ENCODE data around the gene CCR5AS. TPM values are rescaled to one million over a fixed set of nuclear protein-coding genes. Genes with fewer than 3 reads are reported as not detected.

The CCR5AS gene

DNA sequence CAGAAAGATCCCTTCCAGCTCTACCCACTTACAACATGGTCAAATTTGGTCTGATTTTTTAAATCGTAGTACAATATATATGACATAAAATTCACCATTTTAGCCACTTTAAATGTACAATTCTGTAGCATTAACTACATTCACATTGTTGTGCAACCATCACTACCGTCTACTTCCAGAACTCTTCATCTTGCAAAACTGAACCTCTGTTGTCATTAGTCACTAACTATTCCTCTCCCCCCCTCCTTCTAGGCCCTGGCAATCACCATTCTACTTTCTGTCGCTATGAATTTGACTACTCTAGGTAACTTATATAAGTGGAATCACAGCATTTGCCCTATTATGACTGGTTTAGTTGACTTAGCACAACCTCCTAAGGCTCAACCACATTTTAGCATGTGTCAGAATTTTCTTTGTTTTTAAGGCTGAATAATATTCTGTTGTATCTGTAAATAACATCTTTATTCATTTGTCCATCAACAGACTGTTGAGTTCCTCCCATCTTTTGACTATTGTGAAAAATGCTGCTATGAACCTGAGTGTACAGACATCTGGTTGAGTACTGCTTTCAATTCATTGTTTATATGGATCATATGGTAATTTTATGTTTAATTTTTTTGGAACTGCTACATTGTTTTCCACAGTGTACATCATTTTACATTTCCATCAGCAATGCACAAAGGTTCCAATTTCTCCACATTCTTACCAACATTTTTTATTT is 88.5 kb downstream of the CCR5AS start:
- H3K4me3 Mint-ChIP-seq: no peak overlapping the region
- TF ChIP-seq, protein P1, sequence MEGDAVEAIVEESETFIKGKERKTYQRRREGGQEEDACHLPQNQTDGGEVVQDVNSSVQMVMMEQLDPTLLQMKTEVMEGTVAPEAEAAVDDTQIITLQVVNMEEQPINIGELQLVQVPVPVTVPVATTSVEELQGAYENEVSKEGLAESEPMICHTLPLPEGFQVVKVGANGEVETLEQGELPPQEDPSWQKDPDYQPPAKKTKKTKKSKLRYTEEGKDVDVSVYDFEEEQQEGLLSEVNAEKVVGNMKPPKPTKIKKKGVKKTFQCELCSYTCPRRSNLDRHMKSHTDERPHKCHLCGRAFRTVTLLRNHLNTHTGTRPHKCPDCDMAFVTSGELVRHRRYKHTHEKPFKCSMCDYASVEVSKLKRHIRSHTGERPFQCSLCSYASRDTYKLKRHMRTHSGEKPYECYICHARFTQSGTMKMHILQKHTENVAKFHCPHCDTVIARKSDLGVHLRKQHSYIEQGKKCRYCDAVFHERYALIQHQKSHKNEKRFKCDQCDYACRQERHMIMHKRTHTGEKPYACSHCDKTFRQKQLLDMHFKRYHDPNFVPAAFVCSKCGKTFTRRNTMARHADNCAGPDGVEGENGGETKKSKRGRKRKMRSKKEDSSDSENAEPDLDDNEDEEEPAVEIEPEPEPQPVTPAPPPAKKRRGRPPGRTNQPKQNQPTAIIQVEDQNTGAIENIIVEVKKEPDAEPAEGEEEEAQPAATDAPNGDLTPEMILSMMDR (IDR thresholded peaks at IDR 0.05): no peak
- peaks cover 25% of the 10 kb centered on the region for H3K27me3 Mint-ChIP-seq (ENCODE audit: insufficient read depth)
- no peak overlapping the region for H3K27ac Mint-ChIP-seq
- H3K36me3 Mint-ChIP-seq (ENCODE audit: low read depth): no peaks in the 10 kb centered on the region
- DNase-seq: no peak
- peaks cover 5% of the 10 kb centered on the region; the same call in 1 of the 2 replicates for H3K9me3 Mint-ChIP-seq
- no peaks in the 10 kb centered on the region for H3K4me1 Mint-ChIP-seq (ENCODE audit: low read depth)

DNA sequence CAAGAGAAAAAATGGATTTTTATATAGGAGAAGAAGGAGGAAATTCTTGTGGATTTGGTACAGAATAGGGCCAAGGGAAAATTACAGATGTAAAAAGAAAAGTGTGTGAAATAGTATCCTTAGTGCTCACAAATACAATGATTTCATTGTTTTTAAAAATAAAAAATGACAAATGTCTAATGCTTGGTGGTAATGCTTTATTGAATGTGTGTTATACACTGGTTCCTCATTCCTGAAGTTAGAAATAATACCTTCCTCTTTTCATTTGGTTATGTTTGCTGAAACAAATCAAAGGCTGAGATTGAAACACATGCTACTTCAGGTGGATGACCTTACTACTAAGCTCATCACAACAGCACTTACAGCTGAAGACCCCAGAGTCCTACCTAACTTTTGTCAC is 90.7 kb downstream of the CCR5AS start:
- H3K4me1 Mint-ChIP-seq (ENCODE audit: low read depth): no peaks in the 10 kb centered on the region
- peaks cover 20% of the 10 kb centered on the region for H3K27me3 Mint-ChIP-seq (ENCODE audit: insufficient read depth)
- TF ChIP-seq, protein P1 (IDR thresholded peaks at IDR 0.05): no peak
- H3K27ac Mint-ChIP-seq: no peak overlapping the region
- peaks cover 5% of the 10 kb centered on the region; the same call in 1 of the 2 replicates for H3K9me3 Mint-ChIP-seq
- no peak for DNase-seq
- H3K36me3 Mint-ChIP-seq (ENCODE audit: low read depth): no peaks in the 10 kb centered on the region
- no peak overlapping the region for H3K4me3 Mint-ChIP-seq

DNA sequence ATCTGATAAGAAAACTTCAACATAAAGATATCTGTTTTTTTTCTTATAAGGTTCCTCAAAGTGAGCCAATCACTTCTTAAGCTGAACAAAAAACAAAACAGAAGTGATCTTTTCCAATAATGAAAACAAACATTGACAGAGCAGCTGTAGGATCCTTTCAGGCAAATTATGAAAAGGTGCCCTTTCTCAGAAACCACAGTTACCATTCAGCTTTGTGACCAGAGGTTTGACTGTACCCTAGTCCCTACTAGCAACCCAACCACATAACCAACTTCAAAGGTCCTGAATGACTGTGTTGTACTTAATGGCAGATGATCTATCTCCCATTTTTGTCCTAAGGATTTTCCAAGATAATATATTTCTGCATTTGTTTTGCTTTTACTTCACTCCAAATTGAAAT is 92.3 kb downstream of the CCR5AS start:
- H3K27ac Mint-ChIP-seq: no peak overlapping the region
- H3K4me1 Mint-ChIP-seq (ENCODE audit: low read depth): no peaks in the 10 kb centered on the region
- TF ChIP-seq, protein P1 (IDR thresholded peaks at IDR 0.05): no peak
- no peaks in the 10 kb centered on the region for H3K36me3 Mint-ChIP-seq (ENCODE audit: low read depth)
- H3K9me3 Mint-ChIP-seq: peaks cover 5% of the 10 kb centered on the region; the same call in 1 of the 2 replicates
- H3K4me3 Mint-ChIP-seq: no peak overlapping the region
- peaks cover 22% of the 10 kb centered on the region for H3K27me3 Mint-ChIP-seq (ENCODE audit: insufficient read depth)
- DNase-seq: no peak

Other genes starting within 250 kb of the CCR5AS start
- not detected for gene CCR1, start 198.8 kb downstream of the CCR5AS start, total RNA-seq (2021; fragmentation: NEBNext Ultra II Directional; extraction: Animal tissue kit (Norgen Biotek cat#: 25700))
- gene CCR3, start 164.6 kb downstream of the CCR5AS start, total RNA-seq (2021; fragmentation: NEBNext Ultra II Directional; extraction: Animal tissue kit (Norgen Biotek cat#: 25700)): not detected
- not detected for gene CCR2, start 53.0 kb downstream of the CCR5AS start, total RNA-seq (2021; fragmentation: NEBNext Ultra II Directional; extraction: Animal tissue kit (Norgen Biotek cat#: 25700))
- gene CCR5, start 36.1 kb downstream of the CCR5AS start, total RNA-seq (2021; fragmentation: NEBNext Ultra II Directional; extraction: Animal tissue kit (Norgen Biotek cat#: 25700)): not detected
- under 1 TPM in 2 of 6 experiments, not detected in 4; 0.12 to 0.21 TPM for gene CCRL2, start 193 bp upstream of the CCR5AS start, total RNA-seq (2021; fragmentation: NEBNext Ultra II Directional; extraction: Animal tissue kit (Norgen Biotek cat#: 25700))
- under 1 TPM in 1 of 6 experiments, not detected in 5; 0.40 TPM for gene LTF, start 57.8 kb upstream of the CCR5AS start, total RNA-seq (2021; fragmentation: NEBNext Ultra II Directional; extraction: Animal tissue kit (Norgen Biotek cat#: 25700))
- not detected for gene RTP3, start 90.9 kb upstream of the CCR5AS start, total RNA-seq (2021; fragmentation: NEBNext Ultra II Directional; extraction: Animal tissue kit (Norgen Biotek cat#: 25700))
- under 1 TPM; 0.19 to 0.56 (median 0.37) TPM for gene LRRC2, start 159.2 kb upstream of the CCR5AS start, total RNA-seq (2021; fragmentation: NEBNext Ultra II Directional; extraction: Animal tissue kit (Norgen Biotek cat#: 25700))
- not detected for gene FAM240A, start 205.5 kb upstream of the CCR5AS start, total RNA-seq (2021; fragmentation: NEBNext Ultra II Directional; extraction: Animal tissue kit (Norgen Biotek cat#: 25700))

Data from HFFc6 (cell line).